Type B pancreatic cell (in vitro differentiated cells): ENCODE results near the gene POLDIP3. TPM values are rescaled to one million over a fixed set of nuclear protein-coding genes. Genes with fewer than 3 reads are reported as not detected.

Source experiments
- DNase-seq: peaks from one replicate; pipeline ENCODE4 v3.0.0; 2021; ENCODE audit warnings: mixed read lengths; ENCODE audit not compliant: unreplicated experiment; ENCODE audit errors: extremely low spot score
- H3K27ac Mint-ChIP-seq: 2 replicates; pipeline ENCODE4 v1.8.0; 2021; ENCODE audit warnings: mild to moderate bottlenecking, mixed read lengths
- H3K27me3 Mint-ChIP-seq: 2 replicates; pipeline ENCODE4 v1.8.0; 2021; ENCODE audit warnings: mixed read lengths
- H3K36me3 Mint-ChIP-seq: 2 replicates; pipeline ENCODE4 v1.8.0; 2021; ENCODE audit warnings: mixed read lengths
- H3K4me1 Mint-ChIP-seq: one replicate; pipeline ENCODE4 v1.8.0; 2021; ENCODE audit warnings: mixed read lengths; ENCODE audit not compliant: unreplicated experiment
- H3K4me3 Mint-ChIP-seq: 2 replicates; pipeline ENCODE4 v1.8.0; 2021; ENCODE audit warnings: mild to moderate bottlenecking, mixed read lengths
- H3K9me3 Mint-ChIP-seq: 2 replicates; pipeline ENCODE4 v1.8.0; 2021; ENCODE audit warnings: mixed read lengths
- total RNA-seq: library from RNA; stranded (reverse); gene quantifications from 2 replicates; pipeline ENCODE4 v1.2.1, GENCODE V29; 2021; ENCODE audit warnings: low replicate concordance
- TF ChIP-seq, protein P1 (sequence below): fragments of 200-600 bp; sonication (generic); conservative IDR thresholded peaks from 2 replicates; pipeline ENCODE4 v1.5.0; 2021; ENCODE audit warnings: antibody characterized with exemption, mild to moderate bottlenecking

POLDIP3 gene
- total RNA-seq, 1 donor from 2014 or later = 86.9 TPM

DNA sequence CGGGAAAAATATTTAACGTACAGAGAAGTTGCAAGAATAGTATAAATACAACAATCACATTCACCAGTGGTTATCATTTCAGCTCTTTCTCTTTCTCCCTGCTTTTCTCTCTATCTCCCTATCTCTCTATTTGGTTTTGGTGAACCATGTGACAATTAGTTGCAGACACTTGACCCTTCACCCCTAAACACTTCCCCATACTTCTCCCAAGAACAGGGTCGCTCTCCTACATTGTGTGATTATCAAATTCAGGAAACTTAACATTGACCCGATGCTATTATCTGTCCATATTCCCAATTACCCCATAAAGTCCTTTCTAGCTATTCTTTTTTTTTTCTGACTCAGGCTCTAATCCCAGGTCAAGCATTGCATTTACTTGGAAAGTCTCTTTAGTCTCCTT is 39.3 kb upstream of the POLDIP3 start:
- peak overlapping the region; percentile 1 for H3K4me3 Mint-ChIP-seq
- peak overlapping the region; percentile 44 for H3K27ac Mint-ChIP-seq
- H3K9me3 Mint-ChIP-seq = no peaks in the 10 kb centered on the region
- no peaks in the 10 kb centered on the region for H3K36me3 Mint-ChIP-seq
- no peak for DNase-seq
- TF ChIP-seq, protein P1, sequence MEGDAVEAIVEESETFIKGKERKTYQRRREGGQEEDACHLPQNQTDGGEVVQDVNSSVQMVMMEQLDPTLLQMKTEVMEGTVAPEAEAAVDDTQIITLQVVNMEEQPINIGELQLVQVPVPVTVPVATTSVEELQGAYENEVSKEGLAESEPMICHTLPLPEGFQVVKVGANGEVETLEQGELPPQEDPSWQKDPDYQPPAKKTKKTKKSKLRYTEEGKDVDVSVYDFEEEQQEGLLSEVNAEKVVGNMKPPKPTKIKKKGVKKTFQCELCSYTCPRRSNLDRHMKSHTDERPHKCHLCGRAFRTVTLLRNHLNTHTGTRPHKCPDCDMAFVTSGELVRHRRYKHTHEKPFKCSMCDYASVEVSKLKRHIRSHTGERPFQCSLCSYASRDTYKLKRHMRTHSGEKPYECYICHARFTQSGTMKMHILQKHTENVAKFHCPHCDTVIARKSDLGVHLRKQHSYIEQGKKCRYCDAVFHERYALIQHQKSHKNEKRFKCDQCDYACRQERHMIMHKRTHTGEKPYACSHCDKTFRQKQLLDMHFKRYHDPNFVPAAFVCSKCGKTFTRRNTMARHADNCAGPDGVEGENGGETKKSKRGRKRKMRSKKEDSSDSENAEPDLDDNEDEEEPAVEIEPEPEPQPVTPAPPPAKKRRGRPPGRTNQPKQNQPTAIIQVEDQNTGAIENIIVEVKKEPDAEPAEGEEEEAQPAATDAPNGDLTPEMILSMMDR = no peak
- peaks cover 13% of the 10 kb centered on the region for H3K4me1 Mint-ChIP-seq
- no peaks in the 10 kb centered on the region for H3K27me3 Mint-ChIP-seq

DNA sequence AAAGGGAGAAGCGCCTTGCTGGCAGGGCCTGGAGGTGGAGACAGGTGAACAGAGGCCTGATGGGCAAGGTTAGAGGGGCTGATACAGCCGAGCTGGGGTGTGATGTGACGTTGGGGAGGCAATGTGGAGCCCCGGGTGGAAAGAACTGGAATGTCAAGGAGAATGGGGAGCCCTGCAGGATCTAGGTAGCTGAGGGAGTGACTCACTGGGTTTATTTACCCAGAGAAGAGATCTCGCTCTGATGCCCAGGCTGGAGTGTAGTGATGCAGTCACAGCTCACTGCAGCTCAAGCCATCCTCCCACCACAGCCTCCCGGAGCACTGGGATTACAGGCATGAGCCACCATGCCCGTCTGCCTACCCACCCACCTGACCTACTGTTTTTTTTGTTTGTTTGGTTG is 36.5 kb upstream of the POLDIP3 start:
- peaks cover 18% of the 10 kb centered on the region for H3K4me1 Mint-ChIP-seq
- H3K27ac Mint-ChIP-seq = peak overlapping the region; percentile 51
- no peaks in the 10 kb centered on the region for H3K36me3 Mint-ChIP-seq
- no peaks in the 10 kb centered on the region for H3K9me3 Mint-ChIP-seq
- H3K4me3 Mint-ChIP-seq = peak overlapping the region; percentile 69
- TF ChIP-seq, protein P1 = no peak
- H3K27me3 Mint-ChIP-seq = no peaks in the 10 kb centered on the region
- no peak for DNase-seq

GRCh38 chr22:42649246-42650099 is 34.8 kb upstream of the POLDIP3 start, which contains the start of gene CYB5R3:
TSS of gene CYB5R3 (minus strand) at chr22:42649392. CDS start at chr22:42649315, 77 bp downstream.
- peaks cover 32% of the 10 kb centered on the region for H3K4me1 Mint-ChIP-seq
- H3K9me3 Mint-ChIP-seq = no peaks in the 10 kb centered on the region
- peaks cover under 1% of the 10 kb centered on the region for H3K36me3 Mint-ChIP-seq
- peak; percentile 88 for DNase-seq
- peak within 1 kb of the TSS; percentile 98 for H3K27ac Mint-ChIP-seq
- TF ChIP-seq, protein P1 = no peak
- peak within 1 kb of the TSS; percentile 99 for H3K4me3 Mint-ChIP-seq
- no peaks in the 10 kb centered on the region for H3K27me3 Mint-ChIP-seq

- Mint-ChIP-seq H3K4me1 (peaks cover 30% of the 10 kb centered on the region), H3K36me3 (peaks cover 4% of the 10 kb centered on the region), H3K9me3 (no peaks in the 10 kb centered on the region), H3K4me3 (peak overlapping the region; percentile 99), H3K27ac (peak overlapping the region; percentile 98), H3K27me3 (no peaks in the 10 kb centered on the region)
- DNase-seq = no peak
- TF ChIP-seq, protein P1 = no peak
Measured at GRCh38 chr22:42648368-42649245, 33.9 kb upstream of the POLDIP3 start.

GRCh38 chr22:42648017-42648367 is 33.3 kb upstream of the POLDIP3 start:
- Mint-ChIP-seq H3K4me3 (peak overlapping the region; percentile 99), H3K4me1 (peaks cover 30% of the 10 kb centered on the region), H3K27me3 (no peaks in the 10 kb centered on the region), H3K36me3 (peaks cover 4% of the 10 kb centered on the region), H3K27ac (peak overlapping the region; percentile 98), H3K9me3 (no peaks in the 10 kb centered on the region)
- DNase-seq = no peak
- TF ChIP-seq, protein P1 = no peak
